Endometrial microvascular endothelial cells (primary cell): ENCODE measurements around the gene HRH1. TPM values are rescaled to one million over a fixed set of nuclear protein-coding genes. Genes with fewer than 3 reads are reported as not detected.
"Not testable (repeated sequence)": the region's sequence is repeated elsewhere in the genome, so short reads cannot be mapped to it uniquely, and the experiment has no call there.

Experiments used
- in situ Hi-C: cut with HindIII; loops from 2 replicates; pipeline ENCODE4 v1.10.0; 2017; ENCODE audit warnings: low sequenced_read_pairs, low pct_unique_long_range_greater_than_20kb; ENCODE audit errors: inconsistent ontology term
- total RNA-seq: library from RNA; depleted of rRNA; stranded (reverse); fragments of >200 nt; gene quantifications from one replicate; pipeline ENCODE4 v1.2.3, GENCODE V29; 2015; ENCODE audit errors: inconsistent ontology term

The HRH1 gene
- total RNA-seq, 1 donor from 2014 or later = 25.9 TPM

DNA sequence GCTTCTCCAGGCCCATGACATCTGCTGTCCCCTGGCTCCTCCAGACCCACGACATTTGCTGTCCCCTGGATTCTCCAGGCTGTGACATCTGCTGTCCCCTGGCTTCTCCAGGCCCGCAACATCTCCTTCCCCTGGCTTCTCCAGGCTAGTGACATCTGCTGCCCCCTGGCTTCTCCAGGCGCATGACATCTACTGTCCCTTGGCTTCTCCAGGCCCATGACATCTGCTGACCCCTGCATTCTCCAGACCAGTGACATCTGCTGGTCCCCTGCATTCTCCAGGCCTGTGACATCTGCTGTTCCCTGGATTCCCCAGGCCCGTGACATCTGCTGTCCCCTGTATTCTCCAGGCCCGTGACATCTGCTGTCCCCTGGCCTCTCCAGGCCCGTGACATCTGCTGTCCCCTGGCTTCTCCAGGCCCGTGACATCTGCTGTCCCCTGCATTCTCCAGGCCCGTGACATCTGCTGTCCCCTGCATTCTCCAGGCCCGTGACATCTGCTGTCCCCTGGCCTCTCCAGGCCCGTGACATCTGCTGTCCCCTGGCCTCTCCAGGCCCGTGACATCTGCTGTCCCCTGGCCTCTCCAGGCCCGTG is 12.6 kb downstream of the HRH1 start:
- in situ Hi-C loops = not testable (repeated sequence)

GRCh38 chr3:11167590-11167989 is 13.3 kb downstream of the HRH1 start:
- in situ Hi-C loops = no loop called here

DNA sequence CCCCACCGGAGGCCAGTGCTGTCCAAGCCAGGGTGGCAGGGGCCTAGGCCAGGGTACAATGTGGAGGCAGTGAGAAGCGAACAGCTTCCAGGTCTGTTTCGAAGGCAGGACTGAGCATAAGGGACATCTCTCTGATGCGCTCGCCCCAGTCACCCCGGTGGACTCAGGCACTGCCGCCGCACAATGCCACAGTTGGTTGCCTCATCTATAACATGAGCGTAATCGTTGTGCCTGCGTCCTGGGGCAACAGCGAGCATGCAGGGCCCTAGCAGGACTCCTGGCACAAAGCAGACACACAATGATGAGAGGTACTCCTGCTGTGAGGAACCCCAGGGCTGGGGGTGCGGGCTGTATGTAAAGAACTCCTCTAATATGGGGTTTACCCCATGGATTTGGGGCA is 14.1 kb downstream of the HRH1 start:
- in situ Hi-C loops = no loop called here

- in situ Hi-C loops = no loop called here
These were observed 14.8 kb downstream of the HRH1 start for GRCh38 chr3:11168881-11169805.

DNA sequence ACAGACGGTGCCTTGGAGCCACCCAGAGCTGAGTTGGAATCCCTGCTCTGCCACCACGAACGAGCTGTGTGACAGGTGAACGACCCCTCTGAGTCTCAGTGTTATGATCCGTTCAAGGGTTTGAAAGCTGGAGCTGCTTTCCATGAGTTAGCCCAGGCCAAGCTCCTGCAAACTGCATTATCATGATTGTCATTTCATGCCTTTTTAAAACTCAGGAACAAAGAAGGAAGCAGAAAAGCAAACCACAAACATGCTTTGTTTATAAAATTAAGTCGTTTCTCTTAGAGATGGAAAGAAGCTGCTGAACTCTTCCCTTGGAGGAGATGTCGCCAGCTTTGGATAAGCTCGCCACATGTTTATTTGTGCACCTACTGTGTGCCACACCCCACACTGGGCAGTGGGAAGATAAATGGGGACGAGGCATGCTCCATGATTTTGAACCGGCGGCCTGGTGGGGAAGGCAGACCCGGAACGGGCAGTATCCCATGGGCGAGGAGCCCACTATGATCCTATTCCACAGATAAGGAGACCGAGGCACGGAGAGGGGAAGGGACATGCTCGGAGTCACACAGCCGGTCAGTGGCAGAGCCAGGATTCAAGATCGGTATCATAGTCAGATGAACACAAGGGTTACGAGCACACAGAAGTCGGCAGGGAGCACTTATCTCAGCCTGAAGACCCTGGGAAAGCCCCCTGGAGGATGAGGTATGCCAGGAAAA is 15.9 kb downstream of the HRH1 start:
- in situ Hi-C loops = no loop called here

GRCh38 chr3:11172096-11172690 is 17.9 kb downstream of the HRH1 start:
- in situ Hi-C loops = no loop called here

DNA sequence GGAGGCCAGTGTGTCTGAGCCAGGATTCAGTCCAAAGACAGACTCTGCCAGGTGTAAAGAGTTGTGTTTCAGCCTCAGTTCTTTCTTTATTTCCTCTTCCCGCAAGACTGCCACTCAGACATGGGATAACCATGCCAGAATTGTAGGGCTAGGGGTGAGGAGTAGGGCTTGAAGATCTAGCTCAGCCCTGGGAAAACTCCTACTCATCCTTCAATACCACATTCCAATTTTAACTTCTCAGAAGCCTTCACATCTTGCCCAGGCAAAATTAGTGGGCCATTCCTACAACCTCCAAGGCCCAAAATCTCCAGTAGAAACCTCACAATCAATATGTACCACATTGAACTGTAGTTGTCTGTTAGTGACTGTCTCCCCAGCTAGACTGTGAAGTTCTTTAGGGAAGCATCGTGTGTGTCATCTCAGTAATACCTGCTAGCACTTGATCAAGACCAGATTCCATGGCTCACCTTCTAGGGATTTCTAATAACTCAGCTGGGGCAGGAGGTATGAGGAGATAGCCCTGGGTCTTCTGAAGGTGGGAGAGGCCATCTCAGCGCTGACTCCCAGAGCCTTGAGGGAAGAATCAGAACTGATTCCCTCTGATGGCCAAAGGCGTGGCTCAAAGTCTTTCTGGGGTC is 19.7 kb downstream of the HRH1 start:
- in situ Hi-C loops = no loop called here

DNA sequence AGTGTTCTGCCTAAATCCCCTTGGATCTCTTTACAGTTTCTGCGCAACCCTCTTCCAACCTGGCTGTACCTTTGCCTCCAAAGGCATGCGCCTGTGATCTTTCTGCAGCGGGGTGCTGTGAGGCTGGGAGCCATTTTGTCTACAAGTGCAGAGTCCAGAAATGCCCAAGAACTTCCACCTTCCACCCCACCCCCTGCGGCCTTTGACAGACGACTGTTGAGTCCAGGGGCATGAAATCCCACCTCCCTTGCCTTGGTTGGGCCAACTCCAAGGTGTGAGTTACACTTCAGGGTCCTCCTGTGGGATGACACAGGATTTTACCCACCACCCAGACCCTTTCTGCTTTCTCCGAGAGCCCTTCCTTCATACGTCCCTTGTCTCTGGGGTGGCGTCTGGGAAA is 24.1 kb downstream of the HRH1 start:
- in situ Hi-C loops = no loop called here

DNA sequence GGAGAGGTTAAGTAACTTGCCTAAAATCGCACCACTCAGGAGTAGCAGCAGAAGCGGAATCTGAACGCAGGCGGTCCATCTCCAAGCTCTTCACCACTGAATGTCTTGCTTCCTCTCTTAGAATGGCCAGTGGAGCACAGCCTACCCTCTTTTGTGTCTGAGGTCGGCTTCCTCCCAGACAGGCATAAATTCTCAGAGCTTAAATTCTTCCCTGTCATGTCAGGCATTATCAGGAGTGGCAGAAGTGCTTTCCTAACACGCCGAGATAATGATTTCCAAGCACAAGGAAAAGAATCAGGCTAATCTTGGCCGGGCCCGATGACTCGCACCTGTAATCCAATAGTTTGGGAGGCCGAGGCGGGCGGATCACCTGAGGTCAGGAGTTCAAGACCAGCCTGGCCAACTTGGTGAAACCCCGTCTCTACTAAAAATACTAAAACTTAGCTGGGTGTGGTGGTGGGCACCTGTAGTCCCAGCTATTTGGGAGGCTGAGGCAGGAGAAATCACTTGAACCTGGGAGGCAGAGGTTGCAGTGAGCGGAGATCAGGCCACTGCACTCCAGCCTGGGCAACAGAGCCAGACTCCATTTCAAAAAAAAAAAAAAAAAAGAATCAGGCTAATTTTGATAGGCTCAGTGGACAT is 30.2 kb downstream of the HRH1 start:
- in situ Hi-C loops = not testable (repeated sequence)

GRCh38 chr3:11185144-11185543 is 30.9 kb downstream of the HRH1 start:
- in situ Hi-C loops = no loop called here

DNA sequence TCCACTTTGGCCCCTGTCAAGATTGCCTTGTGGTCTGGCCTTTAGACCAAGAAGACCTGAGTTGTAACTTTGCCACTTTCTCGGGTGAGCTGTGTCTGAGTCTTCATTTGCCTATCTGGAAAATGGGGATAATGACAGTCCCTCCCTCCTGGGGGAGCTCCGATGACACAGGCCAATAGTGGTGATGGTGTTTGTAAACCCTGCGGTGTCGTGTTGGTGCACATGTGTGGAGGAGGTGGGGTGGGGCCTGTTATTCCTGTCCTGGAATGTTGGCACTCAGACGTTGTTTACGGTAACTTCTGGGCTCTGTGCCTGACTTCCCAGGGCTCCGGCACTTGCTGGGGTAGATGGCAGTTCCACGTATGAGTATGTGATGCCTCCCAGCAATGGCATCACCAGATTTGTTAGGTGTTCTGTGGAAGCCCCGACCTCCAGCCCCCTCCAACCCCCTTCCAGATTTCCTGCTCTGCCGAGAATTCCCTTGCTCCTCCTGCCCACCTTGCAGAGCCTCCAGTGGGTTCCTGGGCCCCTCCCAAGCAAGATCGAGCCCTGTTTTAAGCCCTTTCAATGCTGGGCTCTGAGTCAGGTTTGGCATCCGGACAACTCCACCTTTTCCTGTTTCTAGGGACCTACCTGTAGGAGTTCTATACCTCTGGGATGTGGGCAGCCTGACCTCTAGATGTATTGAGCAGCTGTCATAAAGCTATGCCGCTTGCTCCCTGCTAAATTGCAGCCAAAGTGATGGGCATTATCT is 31.4 kb downstream of the HRH1 start:
- in situ Hi-C loops = no loop called here

- in situ Hi-C loops = no loop called here
These were observed 32.0 kb downstream of the HRH1 start for GRCh38 chr3:11186318-11186692.

GRCh38 chr3:11186771-11187191 is 32.5 kb downstream of the HRH1 start:
- in situ Hi-C loops = no loop called here

DNA sequence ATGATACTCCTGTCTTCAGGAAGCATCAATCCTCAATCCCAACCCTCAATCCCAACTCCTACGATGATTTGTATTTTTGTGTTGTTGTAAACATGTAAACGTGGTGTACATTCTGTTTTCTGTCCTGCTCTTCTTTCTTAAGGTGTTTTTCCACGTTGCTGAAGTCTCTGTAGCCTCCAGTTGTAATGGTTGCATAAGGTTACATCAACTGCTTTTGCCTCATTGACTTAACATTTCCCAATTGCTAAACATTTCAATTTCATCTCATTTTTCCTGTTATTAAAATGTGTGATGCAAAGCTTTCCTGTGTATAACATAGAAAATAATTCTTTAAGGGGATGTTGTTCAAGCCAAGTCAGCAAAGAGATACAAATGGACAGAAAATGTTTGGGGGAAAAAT is 33.4 kb downstream of the HRH1 start:
- in situ Hi-C loops = no loop called here

DNA sequence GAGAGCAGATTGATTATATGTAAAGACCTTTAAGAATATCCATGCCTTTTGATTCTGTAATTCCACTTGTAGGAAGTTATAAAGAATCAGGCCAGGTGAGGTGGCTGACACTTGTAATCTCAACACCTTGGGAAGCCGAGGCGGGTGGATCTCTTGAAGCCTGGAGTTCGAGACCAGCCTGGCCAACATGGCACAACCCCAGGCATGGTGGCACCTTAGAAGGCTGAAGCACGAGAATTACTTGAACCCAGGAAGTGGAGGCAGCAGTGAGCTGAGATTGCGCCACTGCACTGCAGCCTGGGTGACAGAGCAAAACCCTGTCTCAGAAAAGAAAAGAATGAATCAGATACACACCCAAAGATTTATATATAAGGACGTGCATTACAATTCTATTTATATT is 33.9 kb downstream of the HRH1 start:
- in situ Hi-C loops = no loop called here

DNA sequence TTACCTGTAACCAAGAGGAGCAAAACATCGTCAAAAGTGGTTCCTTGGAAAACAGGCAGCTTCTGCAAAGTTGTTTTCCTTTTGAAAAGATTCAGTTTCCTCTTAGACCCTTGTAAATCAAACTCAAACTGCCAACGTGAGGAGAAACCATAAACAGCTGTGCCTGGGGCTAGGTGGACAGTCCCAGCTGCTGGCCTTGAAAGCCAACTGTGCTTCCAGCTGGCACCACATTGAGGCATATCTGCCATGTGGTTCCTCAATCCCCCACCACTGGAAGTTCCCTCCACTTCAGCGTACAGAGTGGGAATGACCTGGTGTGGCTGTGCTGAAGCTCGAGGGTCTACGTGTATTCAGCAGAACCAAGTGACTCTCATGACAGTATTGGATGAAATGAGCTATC is 40.9 kb downstream of the HRH1 start:
- in situ Hi-C loops = no loop called here

DNA sequence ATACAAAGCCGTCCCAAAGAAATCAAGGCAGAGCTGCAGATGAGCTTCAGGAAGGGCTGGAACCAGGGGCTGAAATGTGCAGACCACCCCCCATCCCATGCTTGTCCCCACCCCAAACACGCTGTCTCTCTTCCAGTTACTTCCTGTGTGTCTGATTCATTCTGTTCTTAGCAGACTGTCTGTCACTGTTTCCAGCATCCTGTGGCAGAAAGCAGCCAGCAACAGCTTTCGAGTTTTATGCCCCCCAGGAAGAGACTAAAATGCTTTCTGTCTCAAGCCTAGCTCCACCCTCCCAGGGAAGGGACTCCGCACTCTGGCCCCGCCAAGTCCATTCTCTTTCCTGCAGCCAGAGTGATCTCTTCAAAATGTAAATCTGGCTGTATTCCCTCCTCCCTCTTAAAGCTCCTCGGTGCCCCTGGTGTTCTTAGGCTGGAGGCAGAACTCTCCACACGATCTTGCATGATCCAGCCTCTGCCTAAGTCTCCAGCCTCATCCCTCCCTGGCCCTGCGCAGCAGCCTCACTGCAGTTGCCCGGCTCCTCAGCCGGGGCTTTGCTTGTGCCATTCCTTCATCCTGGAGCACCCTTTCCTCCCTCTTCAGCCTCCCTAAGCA is 41.5 kb downstream of the HRH1 start:
- in situ Hi-C loops = no loop called here

DNA sequence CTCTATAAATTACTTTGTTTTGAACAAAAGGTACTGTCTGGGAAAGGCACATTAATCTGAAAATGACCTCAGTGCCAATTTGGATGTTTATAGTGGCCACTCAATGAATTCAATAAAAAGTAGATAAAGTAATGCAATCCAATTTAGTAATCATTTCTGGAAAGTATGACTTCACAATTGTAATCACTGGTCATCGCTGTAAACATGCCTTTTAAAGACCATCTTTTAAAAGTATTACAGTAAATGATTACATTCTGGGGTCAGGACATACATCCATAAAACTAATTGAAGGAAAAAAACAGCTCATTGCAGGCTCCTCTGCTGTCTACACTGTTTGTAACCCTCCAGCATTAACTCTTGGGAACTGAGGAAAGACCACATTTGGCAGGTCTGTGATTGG is 43.2 kb downstream of the HRH1 start:
- in situ Hi-C loops = no loop called here
